Stimulated activated CD4-positive, alpha-beta T cell treated with anti-CD3 and anti-CD28 coated beads, TNF-alpha, amount 100 ng/mL, for 4 hours (primary cell): Measurements from ENCODE around the gene ACAP2.
"Not testable (repeated sequence)": the region's sequence is repeated elsewhere in the genome, so short reads cannot be mapped to it uniquely, and the experiment has no call there.

Experiments used
- DNase-seq, 3 experiments: peaks; one replicate each; pipeline ENCODE4 v3.0.0-alpha.2; 2020; ENCODE audit warnings: low read depth in 3 of 3

ACAP2 gene, protein sequence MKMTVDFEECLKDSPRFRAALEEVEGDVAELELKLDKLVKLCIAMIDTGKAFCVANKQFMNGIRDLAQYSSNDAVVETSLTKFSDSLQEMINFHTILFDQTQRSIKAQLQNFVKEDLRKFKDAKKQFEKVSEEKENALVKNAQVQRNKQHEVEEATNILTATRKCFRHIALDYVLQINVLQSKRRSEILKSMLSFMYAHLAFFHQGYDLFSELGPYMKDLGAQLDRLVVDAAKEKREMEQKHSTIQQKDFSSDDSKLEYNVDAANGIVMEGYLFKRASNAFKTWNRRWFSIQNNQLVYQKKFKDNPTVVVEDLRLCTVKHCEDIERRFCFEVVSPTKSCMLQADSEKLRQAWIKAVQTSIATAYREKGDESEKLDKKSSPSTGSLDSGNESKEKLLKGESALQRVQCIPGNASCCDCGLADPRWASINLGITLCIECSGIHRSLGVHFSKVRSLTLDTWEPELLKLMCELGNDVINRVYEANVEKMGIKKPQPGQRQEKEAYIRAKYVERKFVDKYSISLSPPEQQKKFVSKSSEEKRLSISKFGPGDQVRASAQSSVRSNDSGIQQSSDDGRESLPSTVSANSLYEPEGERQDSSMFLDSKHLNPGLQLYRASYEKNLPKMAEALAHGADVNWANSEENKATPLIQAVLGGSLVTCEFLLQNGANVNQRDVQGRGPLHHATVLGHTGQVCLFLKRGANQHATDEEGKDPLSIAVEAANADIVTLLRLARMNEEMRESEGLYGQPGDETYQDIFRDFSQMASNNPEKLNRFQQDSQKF

DNA sequence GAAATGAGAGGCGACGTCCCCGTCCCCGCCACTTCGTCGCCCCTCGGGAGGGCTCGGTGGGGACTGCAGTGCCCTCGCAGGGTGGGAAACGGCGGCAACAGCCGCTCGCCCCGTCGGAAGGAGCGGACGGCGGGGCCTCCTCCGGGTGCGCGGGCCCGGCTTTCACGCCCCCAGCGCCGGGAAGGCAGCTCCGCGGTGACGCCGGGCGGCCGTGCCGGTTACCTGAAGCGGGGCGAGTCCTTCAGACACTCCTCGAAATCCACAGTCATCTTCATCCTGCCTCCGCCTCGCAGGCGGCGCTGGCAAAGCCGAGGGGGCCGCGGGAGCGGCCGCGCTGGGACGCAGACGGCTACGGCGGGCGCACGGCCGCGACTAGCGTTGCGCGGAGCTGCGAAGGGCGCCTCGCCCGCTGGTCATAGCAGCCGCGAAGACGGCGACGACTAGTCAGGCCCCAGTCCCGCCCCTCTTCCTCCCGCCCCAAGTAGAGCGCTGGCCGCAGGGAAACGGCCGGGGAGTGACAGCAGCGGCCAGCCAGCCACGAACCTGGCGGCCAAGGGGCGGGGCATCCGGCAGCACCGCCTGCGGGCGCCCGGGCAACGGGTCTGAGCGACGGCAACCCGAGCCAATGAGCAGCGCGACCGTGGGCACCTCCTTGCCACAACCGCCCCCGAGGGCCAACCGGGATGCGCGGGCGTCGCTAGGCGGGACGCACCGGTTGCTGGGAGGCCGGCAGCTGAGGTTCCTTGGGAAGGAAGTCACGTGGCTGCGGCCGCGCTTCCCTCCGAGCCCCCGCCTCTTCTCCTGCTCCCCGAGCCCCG lies at the start of gene ACAP2:
ACAP2 (minus strand) TSS at position 448 of the 818 bp plus-strand sequence; CDS start at position 275, 173 bp downstream.
- DNase-seq = peak; percentile 97 to 99 (median 97)

DNA sequence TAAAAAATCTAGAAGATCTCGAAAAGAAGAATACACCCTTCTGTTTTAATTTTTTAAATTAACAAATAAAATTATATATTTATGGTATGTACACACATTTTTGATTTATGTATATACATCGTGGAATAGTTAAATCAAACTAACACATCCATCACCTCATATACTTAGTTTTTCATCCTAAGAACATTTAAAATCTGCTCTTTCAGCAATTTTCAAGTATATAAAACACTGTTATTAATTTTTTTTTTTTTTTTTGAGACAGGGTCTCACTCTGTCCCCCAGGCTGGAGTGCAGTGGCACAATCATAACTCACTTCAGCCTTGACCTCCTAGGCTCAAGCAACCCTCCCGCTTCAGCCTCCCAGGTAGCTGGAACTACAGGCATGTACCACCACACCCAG lies 32.8 kb upstream of the ACAP2 start:
- no peak for DNase-seq

DNA sequence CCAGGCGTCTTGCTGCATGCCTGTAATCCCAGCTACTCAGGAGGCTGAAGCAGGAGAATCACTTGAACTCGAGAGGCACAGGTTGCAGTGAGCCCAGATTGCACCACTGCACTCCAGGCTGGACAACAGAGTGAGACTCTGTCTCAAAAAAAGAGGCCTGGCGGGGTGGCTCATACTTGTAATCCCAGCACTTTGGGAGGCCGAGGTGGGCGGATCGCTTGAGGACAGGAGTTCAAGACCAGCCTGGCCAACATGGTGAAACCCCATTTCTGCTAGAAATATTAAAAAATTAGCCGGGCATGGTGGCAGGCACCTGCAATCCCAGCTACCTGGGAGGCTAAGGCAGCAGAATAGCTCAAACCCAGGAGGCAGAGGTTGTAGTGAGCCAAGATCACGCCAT lies 32.3 kb upstream of the ACAP2 start:
- DNase-seq = not testable (repeated sequence)

DNA sequence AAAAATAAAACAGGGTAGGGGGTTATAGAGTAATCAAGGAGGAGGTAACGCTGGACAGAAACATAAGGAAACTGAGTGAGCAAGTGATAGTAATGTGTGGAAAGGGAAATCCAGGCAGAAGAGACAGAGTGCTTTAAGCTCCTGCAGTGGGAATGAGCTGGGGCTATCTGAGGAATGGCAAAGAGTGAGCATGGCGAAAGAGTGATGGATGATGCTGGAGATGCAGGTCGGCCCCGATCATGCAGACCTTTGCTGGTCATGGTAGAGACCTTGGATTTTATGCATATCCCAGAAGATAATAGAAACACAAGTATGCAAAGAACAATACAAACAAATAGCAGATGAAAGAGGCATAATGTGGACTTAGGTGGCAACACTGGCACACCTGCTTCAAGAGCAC lies 26.0 kb upstream of the ACAP2 start:
- no peak for DNase-seq

DNA sequence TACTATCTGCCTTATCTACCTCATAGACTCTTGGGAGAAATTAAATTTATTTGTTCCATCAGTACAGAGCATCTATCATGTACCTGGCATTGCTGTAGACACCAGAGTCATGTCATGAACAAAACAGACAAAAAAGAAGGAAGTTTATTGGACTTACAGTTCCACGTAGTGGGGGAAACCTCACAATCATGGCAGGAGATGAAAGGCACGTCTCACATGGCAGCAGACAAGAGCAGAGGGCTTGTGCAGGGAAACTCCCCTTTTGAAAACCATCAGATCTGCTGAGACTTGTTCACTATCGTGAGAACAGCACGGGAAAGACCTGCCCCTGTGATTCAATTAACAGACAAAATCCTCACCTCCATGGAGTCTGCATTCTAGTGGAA lies 25.6 kb upstream of the ACAP2 start:
- DNase-seq = no peak

DNA sequence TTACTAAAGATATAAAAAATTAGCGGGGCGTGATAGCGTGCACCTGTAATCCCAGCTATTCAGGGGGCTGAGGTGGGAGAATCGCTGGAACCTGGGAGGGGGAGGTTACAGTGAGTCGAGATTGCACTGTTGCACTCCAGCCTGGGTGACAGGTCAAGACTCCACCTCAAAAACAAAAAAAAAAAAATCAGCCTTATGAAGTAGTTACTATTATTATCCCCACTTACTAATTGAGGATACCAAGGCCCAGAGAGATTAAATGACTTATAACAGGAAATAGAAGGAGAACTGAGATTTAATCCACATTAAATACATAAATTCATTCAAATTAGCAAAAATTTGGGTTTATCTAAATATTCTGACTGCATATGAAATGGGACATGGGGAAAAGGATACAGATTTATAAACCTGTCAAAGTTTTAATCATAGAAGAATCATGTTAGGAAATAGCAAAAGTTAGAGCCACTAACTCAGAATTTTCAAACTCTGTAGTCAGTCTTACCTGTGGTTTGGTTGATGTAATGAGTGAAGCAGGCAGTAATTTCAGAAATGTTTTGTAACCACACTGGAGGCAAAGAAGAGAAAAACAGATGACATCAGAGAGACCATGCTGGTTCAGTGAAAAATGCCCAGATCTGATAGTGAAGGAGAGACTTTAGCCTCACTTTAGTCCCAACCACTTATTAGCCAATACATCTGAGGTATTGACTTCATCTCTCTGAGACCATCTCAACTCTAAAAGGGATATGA lies 25.0 kb upstream of the ACAP2 start:
- no peak for DNase-seq

DNA sequence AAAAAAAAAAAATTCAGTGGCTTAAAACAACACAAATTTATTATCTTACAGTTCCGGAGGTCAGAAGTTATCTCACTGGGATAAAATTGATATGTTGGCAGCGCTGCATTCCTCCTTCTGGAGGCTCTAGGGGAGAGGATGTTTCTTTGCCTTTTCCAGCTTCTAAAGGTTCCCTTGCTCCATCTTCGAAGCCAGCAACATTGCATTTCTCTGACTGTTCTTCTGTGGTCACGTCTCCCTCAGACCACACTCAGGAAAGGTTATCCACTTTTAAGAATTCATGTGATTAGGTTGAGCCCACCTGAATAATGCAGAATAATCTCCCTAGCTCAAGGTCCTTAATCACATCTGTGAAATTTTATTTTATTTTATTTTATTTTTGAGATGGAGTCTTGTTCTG lies 23.4 kb upstream of the ACAP2 start:
- DNase-seq = no peak

DNA sequence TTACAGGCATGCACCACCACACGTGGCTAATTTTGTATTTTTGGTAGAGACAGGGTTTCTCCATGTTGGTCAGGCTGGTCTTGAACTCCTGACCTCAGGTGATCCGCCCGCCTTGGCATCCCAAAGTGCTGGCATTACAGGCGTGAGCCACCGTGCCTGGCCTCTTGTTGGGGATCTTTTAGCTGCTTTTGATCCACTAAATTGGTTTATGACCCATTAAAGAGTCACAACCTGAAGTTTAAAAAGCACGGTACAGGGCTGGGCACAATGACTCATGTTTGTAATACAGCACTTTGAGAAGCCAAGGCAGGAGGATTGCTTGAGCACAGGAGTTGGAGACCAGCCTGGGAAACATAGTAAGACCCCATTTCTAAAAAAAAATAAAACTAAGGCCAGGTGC lies 20.1 kb upstream of the ACAP2 start:
- DNase-seq = not testable (repeated sequence)

DNA sequence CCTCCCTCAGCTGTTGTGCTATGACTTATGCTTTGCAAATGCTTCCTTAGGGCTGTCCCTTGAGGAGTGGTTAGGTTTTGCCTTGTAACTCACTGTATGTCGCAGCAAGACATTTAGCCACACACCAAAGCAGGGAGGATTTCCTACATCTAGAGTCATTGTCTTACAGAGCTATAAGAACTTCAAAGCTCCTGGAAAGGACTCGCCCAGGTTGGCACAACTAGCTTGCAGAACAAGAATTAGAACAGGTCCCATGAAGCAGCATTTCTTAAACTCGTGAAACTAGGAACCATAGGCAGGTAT lies 19.4 kb upstream of the ACAP2 start:
- no peak for DNase-seq

DNA sequence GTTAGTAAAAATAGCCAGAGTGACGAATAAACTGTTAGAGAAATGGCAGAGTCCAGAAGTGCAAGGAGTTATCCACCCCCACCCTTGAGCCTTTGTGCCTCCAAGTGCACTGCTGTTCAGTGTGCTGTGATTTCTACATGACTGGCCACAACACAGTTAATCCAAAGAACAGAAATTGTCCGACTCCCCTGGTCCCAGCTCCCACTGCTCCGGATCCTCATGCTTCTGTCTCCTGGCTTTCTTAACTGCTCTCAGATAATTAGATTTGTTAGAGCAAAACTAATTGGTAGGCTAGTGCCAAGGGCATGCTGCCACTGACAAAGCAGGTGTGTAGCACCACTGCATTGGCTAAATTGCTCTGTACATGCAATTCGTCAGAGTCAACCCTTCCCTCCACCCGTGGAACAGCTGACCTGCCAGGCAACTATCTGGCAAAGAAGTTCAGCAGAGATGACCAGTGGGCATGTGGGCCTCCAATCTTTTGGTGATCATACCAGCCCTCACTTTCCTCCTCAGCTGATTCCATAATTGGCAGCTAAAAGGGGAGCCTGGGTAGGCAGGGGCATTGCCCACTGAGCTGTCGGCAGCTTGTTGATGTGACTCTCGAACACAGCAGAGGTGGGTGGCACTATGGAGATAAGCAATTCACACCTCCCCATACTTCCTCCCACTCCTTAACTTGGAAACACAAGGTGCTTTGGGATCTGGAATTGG lies 18.9 kb upstream of the ACAP2 start:
- no peak for DNase-seq

DNA sequence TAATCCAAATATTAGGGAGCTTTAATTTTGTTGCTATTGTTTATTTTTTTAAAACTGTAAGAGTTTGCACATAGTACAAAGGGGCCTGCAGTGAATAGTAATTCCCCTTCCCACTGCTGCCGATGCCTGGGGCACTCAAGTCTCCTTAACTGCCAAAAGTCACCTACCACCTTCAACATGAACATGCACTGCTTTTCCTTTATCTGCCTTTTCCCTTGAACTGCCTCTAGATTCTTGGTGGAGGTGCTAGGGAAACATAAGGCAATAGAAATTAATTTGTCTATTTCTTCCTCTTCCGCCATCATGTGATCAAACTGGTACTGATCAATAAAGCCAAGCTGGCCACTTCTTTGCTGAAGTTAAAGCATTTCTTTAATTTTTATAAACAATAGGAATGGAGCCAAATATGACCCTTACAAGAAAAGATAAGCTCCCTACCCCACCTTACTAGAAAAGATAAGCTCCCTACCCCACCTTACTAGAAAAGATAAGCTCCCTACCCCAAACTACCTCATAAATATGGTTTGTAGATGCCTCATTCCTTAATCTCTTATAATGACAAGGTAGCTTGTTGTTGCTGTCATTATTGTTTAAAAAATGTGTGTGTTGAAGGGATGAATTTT lies 17.4 kb upstream of the ACAP2 start:
- no peak for DNase-seq

DNA sequence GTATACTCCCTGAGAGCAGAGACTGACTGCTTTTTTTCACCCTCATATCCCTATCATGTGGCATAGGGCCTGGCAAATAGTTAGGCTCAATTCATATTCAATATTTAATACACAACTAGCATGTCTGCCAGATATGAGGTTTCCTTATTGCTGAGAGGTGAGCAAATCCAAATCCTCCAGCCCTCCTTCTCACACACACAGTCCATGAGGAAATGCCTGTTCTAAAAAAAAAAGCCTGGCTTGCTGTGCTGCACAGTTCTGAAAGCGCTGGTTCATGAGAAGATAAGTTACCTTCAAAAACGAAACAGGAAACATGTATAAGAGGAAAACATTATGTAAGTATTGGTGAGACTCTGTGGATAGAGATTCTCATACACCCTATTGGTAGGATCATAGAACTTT lies 15.5 kb upstream of the ACAP2 start:
- no peak for DNase-seq

DNA sequence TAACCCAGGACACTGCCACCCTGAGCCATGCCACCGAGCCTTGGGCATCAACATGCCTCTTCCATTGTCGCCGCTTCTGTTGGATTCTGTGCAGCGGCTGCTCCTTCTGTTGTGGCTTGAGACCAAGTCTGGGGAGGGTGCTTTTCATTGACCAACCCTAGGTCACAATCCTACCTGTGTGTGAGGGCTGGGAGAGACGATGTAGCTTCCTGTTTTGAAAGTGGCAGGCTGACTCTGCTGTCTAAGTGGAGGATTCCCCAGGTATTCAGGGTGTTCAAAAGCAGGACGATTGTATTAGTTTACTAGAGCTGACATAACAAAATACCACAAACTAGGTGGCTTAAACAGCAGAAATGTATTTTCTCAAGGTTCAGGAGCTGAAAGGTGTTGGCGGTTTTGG lies 13.0 kb upstream of the ACAP2 start:
- DNase-seq = no peak

DNA sequence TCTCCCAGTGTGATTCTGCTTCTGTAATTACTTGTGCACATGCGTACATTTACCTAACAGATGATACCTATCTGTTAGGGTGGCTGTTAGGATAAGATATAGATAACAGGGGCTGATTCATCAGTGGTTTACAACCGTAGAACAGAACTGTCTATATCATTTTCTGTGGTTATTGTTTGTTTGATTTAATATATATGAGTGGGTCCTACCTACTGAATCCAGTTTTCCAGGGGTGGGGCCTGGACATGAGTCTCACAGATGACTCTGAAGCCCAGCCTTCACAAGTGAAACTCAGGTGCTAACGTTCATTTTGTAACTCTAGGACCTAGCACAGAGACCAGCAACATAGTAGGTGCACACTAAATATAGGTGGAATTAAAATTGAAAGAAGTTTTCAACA lies 10.4 kb upstream of the ACAP2 start:
- no peak for DNase-seq

DNA sequence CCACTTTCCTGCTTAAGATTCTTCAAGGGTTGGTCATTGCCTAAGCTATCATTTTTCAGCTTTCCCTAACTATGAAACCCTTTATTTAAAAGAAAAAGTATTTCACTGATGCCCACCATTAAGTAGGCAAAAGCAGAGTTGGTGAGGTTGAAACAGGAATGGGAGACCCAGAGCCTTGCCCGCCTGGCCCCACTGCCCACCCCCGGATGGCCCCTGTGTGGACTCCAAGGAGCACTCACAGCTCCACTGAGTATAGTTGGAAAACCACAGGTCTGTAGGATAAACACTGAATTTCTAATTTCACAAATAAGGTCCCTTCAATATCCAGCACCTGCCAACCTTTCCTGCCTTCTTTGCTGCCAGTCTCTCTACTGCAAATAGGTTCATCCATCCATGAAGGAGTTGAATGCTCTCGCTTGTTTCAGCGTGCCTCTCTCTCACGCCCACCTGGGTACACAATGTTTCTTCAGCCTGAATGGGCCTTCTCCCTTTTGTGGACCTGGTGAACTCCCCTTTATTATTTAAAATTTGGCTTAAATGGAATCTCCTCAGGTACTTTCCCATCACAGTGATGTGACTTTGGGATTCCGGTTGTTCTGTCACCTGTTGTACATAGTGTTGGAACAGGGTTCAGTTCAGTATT lies 8.7 kb upstream of the ACAP2 start:
- no peak for DNase-seq

DNA sequence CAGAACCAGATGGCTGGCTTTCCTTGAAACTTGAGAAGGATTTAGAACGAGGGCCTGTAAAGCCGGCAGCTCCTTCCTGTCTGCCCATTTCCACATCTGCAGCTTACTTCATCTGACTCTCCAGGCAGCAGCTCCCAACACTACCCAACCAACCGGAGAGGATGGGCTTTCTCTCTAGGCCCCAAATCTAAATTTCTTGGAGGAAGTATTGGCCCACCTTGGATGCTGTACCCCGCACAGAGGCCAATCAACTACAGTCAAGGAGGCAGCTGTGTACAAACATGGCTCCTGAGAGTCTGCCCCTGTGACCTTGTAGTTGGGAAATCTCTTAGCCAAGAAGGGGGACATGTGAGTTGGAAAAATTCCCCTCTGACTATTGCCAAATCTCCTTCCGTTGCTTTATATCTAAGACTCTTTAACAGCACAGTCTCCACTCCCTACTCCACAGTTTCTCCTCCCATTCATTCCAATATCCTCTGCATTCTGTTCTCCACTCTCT lies 8.0 kb upstream of the ACAP2 start:
- DNase-seq = no peak

DNA sequence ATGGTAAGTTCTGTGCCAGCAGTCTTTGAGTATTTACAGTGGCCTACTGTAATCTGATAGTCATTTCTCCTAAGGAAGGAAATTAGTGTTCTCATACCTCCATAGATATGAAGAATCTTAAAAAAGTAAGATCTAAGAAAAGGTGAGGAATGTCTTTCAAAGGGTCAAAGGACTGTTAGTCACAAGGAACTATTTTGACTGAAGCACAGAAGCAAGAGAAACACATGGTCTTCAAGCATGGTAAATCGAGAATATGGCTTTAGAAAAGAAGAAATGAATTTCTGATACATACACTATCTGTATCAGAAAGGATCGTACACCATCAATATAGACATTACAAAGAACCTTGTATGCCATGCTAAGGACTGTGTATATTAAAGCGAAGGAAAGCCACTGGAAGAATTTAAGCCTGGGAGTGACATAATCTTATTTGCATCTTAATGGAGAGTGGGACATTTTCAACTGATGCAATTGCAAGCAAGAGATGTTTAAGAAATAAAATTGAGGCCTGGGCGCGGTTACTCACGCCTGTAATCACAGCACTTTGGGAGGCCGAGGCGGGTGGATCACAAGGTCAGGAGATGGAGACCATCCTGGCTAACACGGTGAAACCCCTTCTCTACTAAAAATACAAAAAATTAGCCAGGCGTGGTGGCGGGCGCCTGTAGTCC lies 5.5 kb upstream of the ACAP2 start:
- DNase-seq = no peak

DNA sequence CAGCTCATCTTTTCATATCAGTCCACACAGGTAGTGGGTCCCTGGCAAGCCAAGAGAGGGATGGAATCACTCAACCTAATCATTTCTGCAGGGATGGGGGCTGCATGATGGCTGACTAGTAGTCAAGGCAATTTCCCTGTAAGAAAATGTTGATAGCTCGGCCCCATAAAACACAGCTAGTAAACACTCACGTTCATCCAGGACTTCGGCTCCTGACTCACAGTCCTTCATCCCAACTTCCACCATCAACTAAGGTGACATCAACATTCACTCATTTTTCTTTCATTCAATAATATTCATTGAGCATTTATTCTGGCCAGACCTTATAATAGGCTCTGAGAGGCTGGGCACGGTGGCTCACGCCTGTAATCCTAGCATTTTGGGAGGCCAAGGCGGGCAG lies 4.4 kb upstream of the ACAP2 start:
- no peak for DNase-seq

DNA sequence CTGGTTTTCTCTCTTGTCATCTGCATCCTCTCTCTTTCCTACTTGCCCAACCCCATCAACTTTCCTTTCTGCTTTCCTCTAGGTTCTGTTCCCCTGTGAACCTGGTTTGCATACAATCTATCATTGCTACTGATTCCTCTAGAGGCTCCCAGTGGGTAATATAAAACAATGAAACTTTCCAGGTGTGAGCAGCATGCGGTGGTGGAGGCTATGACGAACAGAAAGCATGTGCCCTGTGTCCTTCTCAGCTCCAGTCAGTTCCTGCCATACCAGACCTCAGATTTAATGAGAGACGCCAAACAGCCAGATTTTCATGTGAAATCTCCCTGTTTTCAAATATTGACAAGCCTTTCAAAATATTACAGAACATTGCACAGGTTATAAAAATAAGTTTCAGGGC lies 3.5 kb upstream of the ACAP2 start:
- no peak for DNase-seq
